Activated CD4-positive, alpha-beta T cell treated with anti-CD3 and anti-CD28 coated beads, Interleukin-2, Interleukin-4, amounts not matched to agents 100 ng/mL and 50 ng/mL, durations not matched to agents 16 hours and 8 hours (primary cell): ENCODE data around the gene KSR2.
"Not testable (repeated sequence)": the region's sequence is repeated elsewhere in the genome, so short reads cannot be mapped to it uniquely, and the experiment has no call there.

Source experiments
- DNase-seq: peaks from one replicate; pipeline ENCODE4 v3.0.0-alpha.2; 2020; ENCODE audit warnings: low spot score

Gene KSR2

DNA sequence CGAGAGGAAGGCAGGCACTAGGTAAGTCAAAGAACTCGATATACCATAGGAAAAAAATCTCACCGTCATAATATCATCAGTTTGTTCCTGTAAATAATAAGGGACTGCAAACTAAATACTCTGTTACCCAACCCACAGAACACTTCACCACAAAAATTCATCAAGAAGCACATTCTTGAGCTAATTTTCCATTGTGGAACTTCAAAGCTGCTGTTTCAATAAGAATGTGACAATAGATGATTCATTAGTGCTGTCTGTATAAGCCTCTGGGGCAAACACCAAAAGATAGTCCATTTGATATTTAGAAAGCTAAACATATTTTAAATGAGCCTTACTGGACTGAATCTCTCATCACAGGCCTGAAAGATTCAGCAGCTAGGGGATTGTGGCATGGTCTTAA lies 219.4 kb downstream of the KSR2 start:
- DNase-seq = no peak

DNA sequence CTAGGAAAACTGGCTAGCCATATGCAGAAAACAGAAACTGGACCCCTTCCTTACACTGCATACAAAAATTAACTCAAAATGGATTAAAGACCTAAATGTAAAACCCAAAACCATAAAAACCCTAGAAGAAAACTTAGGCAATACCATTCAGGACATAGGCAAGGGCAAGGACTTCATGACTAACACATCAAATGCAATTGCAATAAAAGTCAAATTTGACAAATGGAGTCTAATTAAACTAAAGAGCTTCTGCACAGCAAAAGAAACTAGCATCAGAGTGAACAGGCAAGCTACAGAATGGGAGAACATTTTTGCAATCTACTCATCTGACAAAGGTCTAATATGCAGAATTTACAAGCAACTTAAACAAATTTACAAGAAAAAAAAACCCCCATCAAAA lies 222.4 kb downstream of the KSR2 start:
- not testable (repeated sequence) for DNase-seq

DNA sequence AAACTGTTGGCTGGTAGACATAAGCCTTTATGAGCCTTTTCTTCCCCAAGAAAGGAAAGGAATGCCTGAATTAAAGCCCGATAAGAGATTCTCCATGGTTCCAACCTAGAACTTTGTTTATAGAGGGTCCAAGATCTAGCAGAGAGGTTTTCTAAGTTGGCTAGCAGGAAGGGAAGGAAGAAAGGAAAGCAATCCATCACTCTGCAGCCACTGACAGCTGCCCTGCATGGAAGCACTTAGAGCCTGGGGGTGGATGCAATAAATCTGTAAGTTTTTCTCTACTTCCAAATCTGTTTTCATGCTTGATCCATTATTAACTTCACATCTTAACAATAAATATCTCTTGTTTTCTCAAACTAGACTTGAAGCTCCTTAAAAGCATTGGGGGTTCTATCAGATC lies 224.4 kb downstream of the KSR2 start:
- no peak for DNase-seq

DNA sequence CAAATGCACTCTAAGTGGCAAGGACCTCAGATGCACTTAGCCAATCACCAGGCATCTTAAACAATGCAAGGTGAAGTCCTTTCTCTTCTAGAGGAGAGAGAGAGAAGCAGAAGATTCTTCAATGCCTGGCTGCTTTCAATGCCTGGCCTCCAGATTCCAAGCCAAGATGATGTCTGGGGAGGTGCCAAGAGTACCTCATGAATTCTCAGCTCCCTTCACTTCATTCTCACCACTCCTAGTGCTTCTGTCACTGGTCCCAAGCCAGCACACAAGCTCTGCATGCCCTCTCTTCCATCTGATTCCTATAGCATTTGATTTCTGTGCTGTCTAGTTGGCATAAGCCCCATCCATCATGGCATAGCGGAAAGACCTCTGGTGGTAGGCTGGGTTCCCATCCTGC lies 225.0 kb downstream of the KSR2 start:
- DNase-seq = no peak

DNA sequence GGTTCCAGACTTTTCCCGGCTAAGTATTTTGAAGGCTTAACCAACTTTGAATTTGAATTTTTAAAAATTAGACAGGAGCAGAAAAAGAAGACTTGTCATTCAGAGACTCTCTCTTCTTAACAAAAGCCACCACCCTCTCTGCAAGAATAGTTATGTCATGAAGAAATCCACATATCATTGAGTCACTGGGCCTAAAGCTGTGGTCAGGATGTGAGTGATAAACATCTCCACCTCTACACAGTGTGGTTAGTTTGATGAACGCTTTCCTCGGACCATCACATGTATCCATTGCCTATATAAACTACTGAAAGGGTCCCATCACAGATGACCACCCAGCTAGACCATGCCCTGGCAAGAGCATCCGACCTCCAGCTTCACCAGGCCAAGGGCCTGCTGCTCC lies 226.1 kb downstream of the KSR2 start:
- DNase-seq = no peak

DNA sequence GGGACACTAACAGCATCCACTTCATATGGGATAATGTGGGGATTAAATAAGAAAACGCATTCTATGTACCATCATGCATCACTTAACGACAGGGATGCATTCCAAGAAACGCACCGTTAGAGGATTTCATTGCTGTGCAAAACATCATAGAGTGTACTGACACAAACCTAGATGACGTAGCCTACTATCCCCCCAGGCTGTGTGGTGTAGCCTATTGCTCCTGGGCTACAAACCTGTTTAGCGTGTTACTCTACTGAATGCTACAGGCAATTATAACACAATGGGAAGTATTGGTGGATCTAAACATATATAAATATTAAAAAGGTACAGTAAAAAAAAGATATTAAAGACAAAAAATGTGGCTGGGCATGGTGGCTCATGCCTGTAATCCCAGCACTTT lies 230.6 kb downstream of the KSR2 start:
- DNase-seq = no peak

DNA sequence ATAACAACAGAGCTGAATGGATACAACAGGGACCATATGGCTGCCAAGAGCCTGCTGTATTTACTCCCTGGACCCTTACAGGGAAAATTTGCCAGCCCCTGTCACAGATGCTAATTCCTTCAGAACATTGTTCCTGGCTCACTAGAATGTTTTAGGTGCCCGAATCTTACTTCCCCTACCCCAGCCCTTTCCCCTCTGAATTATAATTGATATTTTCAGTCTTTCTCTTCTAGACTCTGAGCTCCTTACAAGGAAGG lies 235.3 kb downstream of the KSR2 start:
- DNase-seq = no peak

DNA sequence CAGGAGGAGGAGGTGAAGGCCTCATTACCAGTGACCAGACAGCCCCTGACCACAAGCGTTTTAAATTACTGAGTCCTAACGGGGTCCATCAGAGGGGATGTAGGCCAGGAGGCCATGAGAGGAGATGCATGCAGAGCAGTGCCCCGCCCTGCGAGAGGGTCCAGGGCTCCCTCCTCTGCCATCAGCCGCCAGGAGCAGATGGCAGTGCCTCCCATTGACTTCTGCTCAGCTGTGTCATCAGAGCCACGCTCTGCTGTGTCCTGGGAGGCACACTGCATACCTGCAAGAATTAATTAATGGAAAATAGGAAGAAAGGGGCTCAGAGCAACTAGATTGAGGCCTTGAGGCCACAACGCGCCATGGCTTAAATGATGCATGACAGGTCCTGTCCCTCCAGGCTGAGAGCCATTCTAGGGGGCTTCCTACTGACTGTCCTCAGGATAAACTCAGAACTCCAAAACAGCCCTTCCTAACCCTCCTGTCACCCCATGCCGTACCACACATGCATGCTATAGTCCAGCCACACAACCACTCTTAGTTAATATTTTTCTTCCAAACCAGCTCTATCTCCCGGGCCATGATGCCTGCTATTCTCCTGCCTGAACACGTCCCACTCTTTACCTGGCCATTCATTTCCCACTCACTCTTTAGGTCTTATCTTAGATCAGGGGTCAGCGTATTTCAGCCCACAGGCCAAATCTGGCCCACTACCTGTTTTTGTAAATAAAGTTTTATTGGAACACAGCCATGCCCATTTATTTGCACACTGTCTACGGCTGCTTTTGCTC lies 235.8 kb downstream of the KSR2 start:
- DNase-seq = no peak

DNA sequence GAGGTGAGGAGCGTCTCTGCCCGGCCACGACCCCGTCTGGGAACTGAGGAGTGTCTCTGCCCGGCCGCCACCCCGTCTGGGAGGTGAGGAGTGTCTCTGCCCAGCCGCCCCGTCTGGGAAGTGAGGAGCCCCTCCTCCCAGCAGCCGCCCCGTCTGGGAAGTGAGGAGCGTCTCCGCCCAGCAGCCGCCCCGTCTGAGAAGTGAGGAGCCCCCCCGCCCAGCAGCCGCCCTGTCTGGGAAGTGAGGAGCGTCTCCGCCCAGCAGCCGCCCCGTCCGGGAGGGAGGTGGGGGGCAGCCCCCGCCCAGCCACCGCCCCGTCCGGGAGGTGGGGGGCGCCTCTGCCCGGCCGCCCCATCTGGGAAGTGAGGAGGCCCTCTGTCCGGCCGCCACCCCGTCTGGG lies 237.7 kb downstream of the KSR2 start:
- DNase-seq = not testable (repeated sequence)

DNA sequence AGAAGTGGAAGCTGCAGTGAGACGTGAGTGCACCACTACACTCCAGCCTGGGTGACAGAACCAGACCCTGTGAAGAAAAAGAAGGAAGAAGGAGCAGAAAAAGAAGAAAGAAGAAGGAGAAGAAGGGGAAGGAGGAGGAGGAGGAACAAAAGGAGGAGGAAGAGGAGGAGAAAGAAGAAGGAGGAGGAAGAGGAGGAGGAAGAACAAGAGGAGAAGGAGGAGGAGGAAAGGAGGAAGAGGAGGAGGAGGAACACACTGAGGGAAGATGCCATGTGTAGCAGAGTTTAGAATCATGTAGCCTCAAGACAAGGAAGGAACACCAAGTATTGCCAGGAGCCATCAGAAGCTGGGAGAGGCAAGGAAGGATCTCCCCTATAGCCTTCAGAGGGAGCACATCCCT lies 241.5 kb downstream of the KSR2 start:
- no peak for DNase-seq

DNA sequence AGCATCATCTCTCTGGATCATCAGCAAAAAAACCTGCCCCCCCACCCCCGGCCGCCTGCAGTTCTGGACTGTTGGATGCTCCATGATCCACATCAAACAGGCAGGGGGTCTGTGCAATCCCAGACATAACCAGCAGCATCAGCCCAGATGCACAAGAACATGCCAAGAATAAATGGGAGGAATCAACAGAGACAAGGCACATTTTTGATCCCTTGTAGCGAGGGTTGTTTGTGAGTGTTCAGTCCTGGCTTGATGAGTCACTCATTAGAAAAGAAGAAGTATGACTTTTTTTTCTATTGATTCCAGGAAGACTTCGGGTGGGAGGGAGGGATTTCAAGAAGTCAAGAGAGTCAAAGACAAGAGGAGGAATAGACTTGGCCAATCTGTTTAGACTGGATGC lies 244.2 kb downstream of the KSR2 start:
- no peak for DNase-seq

DNA sequence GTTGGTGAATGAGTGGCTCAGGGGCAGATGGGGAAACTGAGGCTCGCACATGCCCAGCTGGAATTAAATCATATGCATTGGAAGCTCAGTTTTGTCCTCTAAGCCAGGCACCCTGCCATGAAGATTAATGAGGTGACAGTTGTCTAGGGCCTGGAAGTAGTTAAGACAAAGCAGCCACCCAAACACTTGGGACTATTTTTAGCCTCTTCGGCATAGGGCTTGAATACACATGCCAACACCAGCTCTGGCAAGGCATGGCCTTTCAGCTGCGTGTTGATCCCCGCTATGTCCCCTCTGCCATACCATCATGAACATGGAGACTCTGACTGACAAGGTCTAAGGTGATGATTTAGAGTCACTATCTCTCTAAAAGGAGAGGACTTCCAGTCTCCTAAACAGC lies 250.2 kb downstream of the KSR2 start:
- no peak for DNase-seq

DNA sequence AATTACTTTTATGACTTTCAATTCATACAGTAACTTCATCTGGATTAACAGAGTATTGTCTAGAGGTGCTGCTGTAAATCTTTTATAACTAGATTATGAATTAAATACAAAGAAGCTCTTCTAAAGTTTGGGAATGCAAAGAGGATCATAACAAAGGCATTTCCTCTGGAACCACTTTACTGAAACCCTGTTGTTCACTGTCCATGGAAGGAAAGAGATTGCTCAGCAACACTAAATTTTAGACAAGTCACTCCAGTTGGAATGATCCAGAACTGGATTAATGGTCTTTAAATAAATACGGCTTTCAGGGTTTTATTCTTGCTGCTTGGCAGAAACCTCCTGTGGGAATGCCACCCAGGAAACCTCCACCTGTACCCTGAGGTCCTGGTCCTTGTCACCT lies 250.6 kb downstream of the KSR2 start:
- no peak for DNase-seq

DNA sequence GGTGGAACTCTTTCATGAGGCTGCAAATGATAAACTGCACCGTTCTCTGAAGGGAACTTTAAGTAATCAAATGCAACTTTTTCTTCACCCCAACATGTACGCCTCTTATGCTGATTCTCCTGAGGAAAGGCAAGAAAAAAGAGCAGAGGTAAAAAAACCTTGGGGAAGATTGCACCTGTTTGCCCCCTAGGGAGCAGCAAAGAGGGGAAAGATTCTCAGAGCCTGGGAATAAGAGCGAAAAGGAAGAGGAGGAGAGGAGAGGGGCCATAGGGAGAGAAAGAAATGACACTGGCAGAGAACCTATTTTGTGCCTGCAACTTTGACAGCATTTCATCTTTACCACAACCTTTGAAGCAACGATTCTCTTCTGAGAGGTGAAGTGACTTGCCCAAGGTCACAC lies 254.6 kb downstream of the KSR2 start:
- no peak for DNase-seq

DNA sequence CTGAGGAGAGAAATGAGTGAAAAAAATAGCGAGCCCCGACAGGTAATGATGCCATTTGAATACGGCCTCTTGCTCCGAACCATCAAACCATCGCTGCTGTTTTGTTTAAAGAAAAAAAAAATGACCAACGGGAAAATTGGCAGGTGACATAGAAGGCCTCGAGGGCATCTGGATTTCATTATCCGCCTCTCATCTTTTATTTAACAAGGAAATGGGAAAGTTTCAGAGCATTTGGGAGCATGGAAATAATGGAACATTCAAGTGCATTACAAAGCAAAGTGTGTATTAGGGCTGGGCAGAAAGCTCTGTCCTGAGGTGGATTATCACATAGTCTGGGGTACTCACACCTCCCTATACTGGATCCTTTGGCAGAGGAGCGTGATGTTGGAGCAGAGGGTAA lies 258.7 kb downstream of the KSR2 start:
- DNase-seq = no peak

DNA sequence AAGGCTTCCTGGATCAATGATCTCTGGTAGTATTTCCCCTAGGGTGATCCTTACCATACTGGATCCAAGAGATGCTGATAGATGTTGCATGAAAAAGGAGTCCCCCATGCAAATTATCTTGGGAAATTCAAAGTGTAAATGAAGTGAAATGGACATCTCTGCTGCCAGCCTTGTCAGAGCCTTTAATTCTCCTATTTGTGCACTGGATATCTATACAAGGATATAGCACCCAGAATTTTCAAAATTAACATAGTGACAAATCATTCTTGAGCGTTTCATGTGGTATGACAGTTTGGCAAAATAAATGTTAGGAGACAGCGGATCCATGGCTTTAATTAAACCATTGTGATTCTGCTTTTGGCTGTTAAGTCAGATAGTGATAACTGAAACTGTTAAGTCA lies 260.9 kb downstream of the KSR2 start:
- no peak for DNase-seq

DNA sequence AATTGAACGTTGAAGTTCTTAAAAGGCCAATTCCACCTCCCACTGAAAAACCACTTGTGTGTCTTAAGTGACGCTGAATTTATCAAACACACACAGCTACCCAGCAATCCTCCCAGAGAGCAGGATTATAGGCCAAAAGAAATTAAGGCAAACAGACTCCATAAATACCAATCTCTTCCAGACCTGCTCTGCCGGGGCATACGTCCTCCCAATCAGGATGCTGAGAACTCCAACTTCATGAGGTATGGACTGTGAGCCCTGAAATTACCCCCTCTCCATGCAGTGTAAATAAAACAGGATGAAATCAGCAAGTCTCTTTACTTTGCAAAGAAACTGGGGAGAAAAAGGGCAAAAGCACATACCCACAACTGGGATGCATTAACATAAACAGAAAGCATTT lies 265.2 kb downstream of the KSR2 start:
- DNase-seq = no peak

DNA sequence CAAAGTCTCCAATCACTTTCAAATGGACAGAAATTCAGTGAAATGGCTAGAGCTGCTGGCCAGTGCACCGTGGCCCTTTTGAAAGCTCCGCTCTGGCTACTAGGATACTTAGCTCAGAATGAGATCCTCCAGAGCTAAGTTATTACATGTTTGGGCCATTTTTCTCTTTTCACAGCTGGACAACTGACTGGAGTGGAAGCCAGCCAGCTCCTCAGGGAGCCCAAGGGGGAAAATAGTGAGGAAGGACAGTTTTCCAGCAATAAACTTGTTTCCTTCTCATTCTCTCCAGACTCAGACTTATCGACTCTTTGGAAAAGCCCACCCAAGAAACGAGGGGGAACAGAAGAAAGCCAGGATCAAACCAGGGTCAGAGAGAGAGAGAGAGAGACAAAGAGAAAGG lies 266.0 kb downstream of the KSR2 start:
- no peak for DNase-seq

DNA sequence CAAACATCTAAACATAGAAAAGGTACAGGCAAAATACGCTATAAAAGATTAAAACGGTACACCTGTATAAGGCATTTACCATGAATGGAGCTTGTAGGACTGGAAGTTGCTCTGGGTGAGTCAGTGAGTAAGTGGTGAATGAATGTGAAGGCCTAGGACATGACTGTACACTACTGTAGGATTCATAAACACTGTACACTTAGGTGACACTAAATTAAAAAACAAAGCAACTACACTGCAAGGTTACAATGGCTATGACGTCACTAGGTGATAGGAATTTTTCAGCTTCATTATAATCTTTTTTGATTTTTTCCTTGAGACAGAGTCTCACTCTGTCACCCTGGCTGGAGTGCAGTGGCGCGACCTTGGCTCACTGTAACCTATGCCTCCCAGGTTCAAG lies 269.2 kb downstream of the KSR2 start:
- no peak for DNase-seq

DNA sequence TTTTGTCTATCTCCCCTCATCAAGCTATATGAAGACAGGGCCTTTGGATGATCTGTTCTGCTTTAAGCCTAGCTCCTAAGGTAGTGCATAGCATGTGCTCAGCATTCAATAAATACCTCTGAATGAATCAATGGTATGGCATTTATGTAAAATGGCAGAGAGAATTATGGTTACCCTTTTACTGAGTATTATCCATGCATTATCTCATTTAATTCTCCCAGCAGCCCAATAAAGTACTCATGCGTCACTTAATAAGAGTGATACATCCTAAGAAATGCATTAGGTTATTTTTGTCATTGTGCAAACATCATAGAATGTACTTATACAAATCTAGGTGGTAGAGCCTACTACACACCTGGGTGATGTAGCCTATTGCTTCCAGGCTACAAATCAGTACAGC lies 269.7 kb downstream of the KSR2 start:
- DNase-seq = no peak

DNA sequence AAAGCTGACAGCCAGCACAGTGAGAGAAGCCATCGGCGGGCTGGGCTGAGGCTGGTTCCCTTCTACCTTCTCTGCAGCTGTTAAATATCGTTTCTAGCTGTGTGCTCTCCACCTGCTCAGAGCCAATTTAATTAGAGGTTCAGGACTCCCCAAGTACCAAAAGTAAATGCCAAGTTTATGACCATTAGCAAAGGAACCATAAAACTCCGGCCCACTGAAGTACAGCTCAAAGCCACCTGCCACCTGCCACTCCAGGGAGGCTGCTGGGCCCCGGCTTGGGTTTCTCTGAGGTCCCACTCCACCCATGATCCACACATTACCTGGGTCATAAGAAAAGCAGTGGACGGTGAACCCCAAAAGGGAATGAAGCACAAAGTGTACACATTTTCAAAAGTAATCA lies 272.8 kb downstream of the KSR2 start:
- DNase-seq = no peak

DNA sequence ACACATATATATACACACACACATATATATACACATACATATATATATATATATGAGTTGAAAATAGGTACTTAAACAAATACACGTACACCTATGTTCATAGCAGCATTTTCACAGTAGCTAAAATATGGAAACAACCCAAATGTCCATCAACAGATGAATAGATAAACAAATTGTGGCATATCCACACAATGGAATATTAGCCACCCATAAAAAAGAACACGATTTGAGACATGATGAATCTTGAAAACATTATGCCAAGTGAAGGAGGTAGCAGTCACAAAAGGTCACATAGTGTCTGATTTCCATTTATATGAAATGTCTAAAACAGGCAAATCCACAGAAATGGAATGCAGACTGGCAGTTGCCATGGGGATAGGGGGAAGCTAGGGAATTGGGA lies 276.3 kb downstream of the KSR2 start:
- DNase-seq = no peak

DNA sequence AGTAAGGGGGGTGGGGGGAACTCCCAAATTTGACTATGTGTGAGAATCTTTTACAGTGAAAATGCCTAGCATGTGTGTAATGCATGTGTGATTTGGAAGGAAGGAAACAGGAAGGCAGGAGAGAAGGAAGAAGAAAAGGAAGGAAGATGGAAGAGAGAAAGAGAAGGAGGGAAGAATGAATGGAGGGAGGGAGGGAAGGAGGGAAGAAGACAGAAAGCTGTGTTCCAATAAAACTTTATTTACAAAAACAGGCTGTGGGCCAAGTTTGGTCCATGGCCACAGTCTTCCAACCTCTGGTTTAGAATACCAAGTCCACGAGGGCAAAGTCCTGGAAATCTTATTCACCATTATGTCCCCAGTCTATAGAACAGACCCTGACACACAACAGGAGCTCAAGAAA lies 278.9 kb downstream of the KSR2 start:
- no peak for DNase-seq

DNA sequence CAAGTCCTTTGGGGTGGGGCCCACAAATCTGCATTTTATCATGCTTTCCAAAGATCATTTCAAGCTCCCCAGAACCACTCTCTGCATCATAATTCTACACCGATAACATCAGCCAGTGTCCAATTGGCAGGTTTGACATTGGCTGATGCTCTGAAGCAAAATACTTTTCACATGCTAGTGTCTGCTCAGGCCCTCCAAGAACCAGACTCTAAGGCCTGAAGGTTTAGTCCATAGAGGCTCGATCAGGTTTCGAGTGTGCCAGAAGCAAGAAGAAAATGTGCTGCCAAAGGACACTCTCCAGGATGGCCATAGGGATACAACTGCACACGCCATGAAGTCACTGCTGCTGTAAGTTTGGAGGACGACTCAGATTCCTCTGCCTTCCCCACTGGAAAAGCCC lies 280.3 kb downstream of the KSR2 start:
- no peak for DNase-seq

DNA sequence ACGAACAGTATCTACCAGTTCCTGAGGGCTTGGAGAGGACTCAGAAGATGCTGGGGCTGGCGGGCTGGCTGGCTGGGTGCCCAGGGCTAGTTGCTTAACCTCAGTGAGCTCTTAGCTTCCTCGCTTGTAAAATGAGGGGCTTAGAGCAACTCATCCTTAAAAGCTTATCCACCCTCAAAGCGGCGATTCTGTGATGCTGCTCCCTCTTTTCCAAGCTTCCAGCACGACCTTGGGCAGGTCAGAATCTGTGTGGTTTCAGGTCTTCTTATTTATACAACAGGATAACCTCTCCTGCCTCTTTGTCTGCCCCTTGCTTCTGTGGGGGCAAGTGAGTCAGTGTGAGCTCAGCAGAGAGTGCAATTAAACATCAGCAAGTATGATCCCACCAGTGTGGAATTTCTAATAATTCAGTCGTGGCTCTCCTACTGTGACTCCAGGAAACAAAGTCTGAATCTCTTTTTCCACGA lies 281.8 kb downstream of the KSR2 start:
- DNase-seq = no peak
